NCI-H2196 (cell line): ENCODE measurements around the gene SECTM1.
"Not testable (repeated sequence)": the region's sequence is repeated elsewhere in the genome, so short reads cannot be mapped to it uniquely, and the experiment has no call there.

ENCODE experiments used
- DNase-seq: peaks from one replicate; lab custom pipeline; 2025; ENCODE audit not compliant: unreplicated experiment; lab: John Stamatoyannopoulos, UW

The SECTM1 gene

GRCh38 chr17:82370471-82371332 is 37.1 kb upstream of the SECTM1 start:
- no peak for DNase-seq

- no peak for DNase-seq
Measured at GRCh38 chr17:82369211-82369610, 35.6 kb upstream of the SECTM1 start.

- DNase-seq: peak; percentile 97
Measured at GRCh38 chr17:82367724-82368524, 34.4 kb upstream of the SECTM1 start.

GRCh38 chr17:82366749-82367148 is 33.2 kb upstream of the SECTM1 start:
- DNase-seq: no peak

GRCh38 chr17:82365606-82366295 is 32.2 kb upstream of the SECTM1 start:
- no peak for DNase-seq

GRCh38 chr17:82361885-82362633 is 28.5 kb upstream of the SECTM1 start:
- no peak for DNase-seq

GRCh38 chr17:82359451-82360074 is 26.0 kb upstream of the SECTM1 start:
- DNase-seq: not testable (repeated sequence)

- peak; percentile 60 for DNase-seq
Measured at GRCh38 chr17:82358465-82359350, 25.1 kb upstream of the SECTM1 start, which contains the start of gene TEX19. TSS of gene TEX19 (plus strand) at chr17:82359247. CDS start at chr17:82362151, 2,904 bp downstream.

- DNase-seq: no peak
Measured at GRCh38 chr17:82357394-82357793, 23.8 kb upstream of the SECTM1 start.

- DNase-seq: peak; percentile 87
Measured at GRCh38 chr17:82356845-82357355, 23.3 kb upstream of the SECTM1 start.

GRCh38 chr17:82355770-82356427 is 22.3 kb upstream of the SECTM1 start:
- no peak for DNase-seq

- no peak for DNase-seq
Measured at GRCh38 chr17:82354804-82355308, 21.3 kb upstream of the SECTM1 start.

- peak; percentile 64 for DNase-seq
Measured at GRCh38 chr17:82353484-82353883, 19.9 kb upstream of the SECTM1 start.

GRCh38 chr17:82351713-82352488 is 18.3 kb upstream of the SECTM1 start:
- DNase-seq: peak; percentile 98

GRCh38 chr17:82351254-82351712 is 17.7 kb upstream of the SECTM1 start:
- no peak for DNase-seq

- no peak for DNase-seq
Measured at GRCh38 chr17:82350182-82351030, 16.8 kb upstream of the SECTM1 start.
